Dermis microvascular lymphatic vessel endothelial cell (primary cell): ENCODE measurements around the gene LINC01488. TPM values are rescaled to one million over a fixed set of nuclear protein-coding genes. Genes with fewer than 3 reads are reported as not detected.
A peak's percentile ranks its signal among the peaks of the same experiment; 100 is the strongest.

Experiments
- DNase-seq, 2 donors: peaks; one replicate each; pipeline versions ENCODE4 v3.0.0 to v3.0.0-alpha.2; 2010; ENCODE audit warnings: low read depth in 2 of 2
- total RNA-seq: library from RNA; depleted of rRNA; stranded (reverse); fragments of >200 nt; gene quantifications from 2 replicates; pipeline ENCODE4 v1.2.1, GENCODE V29; 2014

LINC01488 gene
- total RNA-seq, 1 donor from 2014 or later = under 0.01 TPM

- DNase-seq = no peak
Measured at GRCh38 chr11:69463995-69464960, 17.2 kb upstream of the LINC01488 start.

- DNase-seq = no peak
Measured at GRCh38 chr11:69465236-69466000, 16.0 kb upstream of the LINC01488 start.

GRCh38 chr11:69466039-69466438, 15.4 kb upstream of the LINC01488 start:
- DNase-seq = no peak

- DNase-seq = no peak
Measured at GRCh38 chr11:69467196-69467595, 14.3 kb upstream of the LINC01488 start.

GRCh38 chr11:69467646-69468045, 13.8 kb upstream of the LINC01488 start:
- DNase-seq = no peak

- no peak for DNase-seq
Measured at GRCh38 chr11:69468221-69468620, 13.2 kb upstream of the LINC01488 start.

GRCh38 chr11:69468911-69469885, 12.3 kb upstream of the LINC01488 start:
- no peak for DNase-seq

GRCh38 chr11:69470301-69470700, 11.2 kb upstream of the LINC01488 start:
- no peak for DNase-seq

GRCh38 chr11:69470793-69471728, 10.4 kb upstream of the LINC01488 start:
- DNase-seq = peak in 1 of 2 donors; percentile 79

GRCh38 chr11:69471729-69472540, 9.5 kb upstream of the LINC01488 start:
- no peak for DNase-seq

- no peak for DNase-seq
Measured at GRCh38 chr11:69472541-69473275, 8.8 kb upstream of the LINC01488 start.

GRCh38 chr11:69473276-69473845, 8.1 kb upstream of the LINC01488 start:
- DNase-seq = no peak

- no peak for DNase-seq
Measured at GRCh38 chr11:69474736-69475135, 6.7 kb upstream of the LINC01488 start.

- DNase-seq = no peak
Measured at GRCh38 chr11:69475141-69475865, 6.2 kb upstream of the LINC01488 start.

- DNase-seq = no peak
Measured at GRCh38 chr11:69475866-69476471, 5.5 kb upstream of the LINC01488 start.

GRCh38 chr11:69476509-69476961, 4.9 kb upstream of the LINC01488 start:
- DNase-seq = no peak

- no peak for DNase-seq
Measured at GRCh38 chr11:69477086-69477485, 4.4 kb upstream of the LINC01488 start.
